Stomach (tissue), 9 donors: Measurements from ENCODE around the gene CD8B2. TPM values are rescaled to one million over a fixed set of nuclear protein-coding genes. Genes with fewer than 3 reads are reported as not detected.
"Not testable (repeated sequence)": the region's sequence is repeated elsewhere in the genome, so short reads cannot be mapped to it uniquely, and the experiment has no call there.

Source experiments
- DNase-seq, 2 donors: peaks; one replicate each; pipeline versions ENCODE4 v3.0.0 to v3.0.0-alpha.2; 2013 to 2019
- H3K27ac ChIP-seq, 5 donors: fragments of 200-600 bp in 4 of 5; sonication (generic) in 4 of 5; one replicate each; pipeline ENCODE4 v1.5.1; 2013 to 2019; ENCODE audit warnings: mild to moderate bottlenecking in 1 of 5, moderate library complexity in 1 of 5
- H3K27me3 ChIP-seq, 3 donors: fragments of 200-600 bp; sonication (generic); one replicate each; pipeline ENCODE4 v1.5.1; 2017 to 2019; ENCODE audit warnings: mixed run types in 1 of 3
- H3K36me3 ChIP-seq, 4 donors: fragments of 200-600 bp; sonication (generic); 1 replicate in 3 of 4; 2 replicates in 1 of 4; pipeline ENCODE4 v1.5.1; 2016 to 2019
- H3K4me1 ChIP-seq, 4 donors: fragments of 200-600 bp; sonication (generic); one replicate each; pipeline ENCODE4 v1.5.1; 2016 to 2019
- H3K4me3 ChIP-seq, 4 donors: fragments of 200-600 bp; sonication (generic) in 3 of 4; one replicate each; pipeline ENCODE4 v1.5.1; 2016 to 2019; ENCODE audit warnings: mild to moderate bottlenecking in 1 of 4
- H3K9me3 ChIP-seq, 4 donors: fragments of 200-600 bp; sonication (generic); one replicate each; pipeline ENCODE4 v1.5.1; 2016 to 2019
- EP300 ChIP-seq: sonication (generic); formaldehyde crosslinking; IDR thresholded peaks from one replicate; pipeline ENCODE4 v1.6.1; 2017; ENCODE audit warnings: antibody characterized with exemption
- POLR2A ChIP-seq, 4 donors: fragments of 450-650 bp; IDR thresholded peaks; one replicate each; pipeline ENCODE4 v1.6.1; 2016; ENCODE audit warnings: antibody characterized with exemption in 4 of 4, control low read depth in 2 of 4, mild to moderate bottlenecking in 1 of 4, moderate library complexity in 1 of 4
- POLR2AphosphoS5 ChIP-seq, 3 donors: sonication (generic); formaldehyde crosslinking; IDR thresholded peaks; one replicate each; pipeline ENCODE4 v1.6.1; 2016; ENCODE audit warnings: antibody characterized with exemption in 3 of 3
- WGBS, 5 donors: extraction: QIAGEN DNeasy Blood & Tissue Kit in 3 of 5; methylation state at CpG; one replicate each; pipeline versions ENCODE4 v1.1.5 to v1.1.7; 2013 to 2018; 5-methylcytosine and 5-hydroxymethylcytosine counted together
- intact Hi-C: fragments of 100-400 bp; cut with DNase I; formaldehyde crosslinking; loops from one replicate; pipeline ENCODE4 v1.15.1; 2023; ENCODE audit warnings: low total_unique reads
- polyA plus RNA-seq, 3 donors: library from polyadenylated mRNA; stranded (reverse); fragments of 200-250 nt; gene quantifications; one replicate each; pipeline ENCODE4 v1.2.3, GENCODE V29; 2013
- total RNA-seq, 5 donors: library from RNA; depleted of rRNA; stranded (reverse); fragments of >200 nt; gene quantifications; one replicate each; pipeline versions ENCODE4 v1.1.0 to v1.2.3, GENCODE V29; 2014 to 2016
- TF ChIP-seq, protein P1 (sequence below), 7 experiments: fragments of 450-650 bp in 4 of 7; fragments of 200-600 bp in 3 of 7; sonication (generic) in 3 of 7; IDR thresholded peaks; one replicate each; pipeline ENCODE4 v1.5.1; 2016 to 2019; ENCODE audit warnings: antibody characterized with exemption in 7 of 7, control low read depth in 2 of 7, mild to moderate bottlenecking in 1 of 7
- donor health status: healthy with polysubstance abuse.
- donor health status: Bipolar disorder and iron deficiency.
- donor health status: healthy.

CD8B2 gene
- total and polyA plus RNA-seq, 8 donors = 0.03 TPM; not detected in 7

DNA sequence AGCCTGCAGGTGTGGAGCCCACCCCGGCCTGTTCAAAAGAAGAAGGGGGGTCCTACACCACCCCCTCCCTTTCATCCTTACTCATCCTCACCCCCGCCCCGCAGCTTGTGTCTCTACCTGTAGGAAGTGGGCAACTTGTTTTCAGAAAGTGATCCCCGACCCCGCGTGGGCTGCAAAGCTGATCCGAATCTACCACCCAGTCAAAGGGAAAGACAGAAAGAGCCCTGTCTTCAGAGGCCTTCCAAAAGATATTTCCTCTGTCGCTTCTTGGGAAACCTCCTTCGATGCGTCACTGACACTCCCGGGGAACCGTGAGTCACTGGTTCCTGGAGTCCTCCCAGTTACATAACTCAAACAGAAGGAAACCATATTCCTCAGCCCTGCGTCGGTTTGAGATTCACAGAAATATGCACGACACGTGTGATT, 24.3 kb downstream of the CD8B2 start:
- TF ChIP-seq POLR2AphosphoS5 (IDR thresholded peaks at IDR 0.05) = peak in 1 of 3 donors; percentile 41
- H3K36me3 ChIP-seq, H3K9me3 ChIP-seq, H3K27ac ChIP-seq, H3K4me1 ChIP-seq, intact Hi-C loops, H3K27me3 ChIP-seq: not testable (repeated sequence)
- H3K4me3 ChIP-seq = peak overlapping the region in 1 of 4 donors; percentile 3
- peak; percentile 34 to 55 for DNase-seq
- WGBS, 5 donors = 42 to 71% (median 57%) methylated on average over 6 to 12 of the region's 16 CpGs

DNA sequence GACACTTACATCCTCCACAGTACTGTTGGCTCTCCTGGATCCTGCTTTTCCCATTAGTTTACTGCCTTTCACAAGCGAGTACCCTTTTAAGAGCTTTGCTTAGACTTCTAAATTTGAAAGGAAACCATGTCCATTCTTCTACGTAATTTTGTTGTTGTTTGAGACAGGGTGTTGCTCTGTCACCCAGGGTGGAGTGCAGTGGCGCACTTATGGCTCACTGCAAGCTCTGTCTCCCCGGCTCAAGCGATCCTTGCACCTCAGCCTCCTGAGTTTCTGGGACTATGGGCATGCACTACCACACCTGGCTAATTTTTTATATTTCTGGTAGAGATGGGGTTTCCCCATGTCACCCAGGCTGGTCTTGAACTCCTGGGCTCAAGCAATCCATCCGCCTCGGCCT, 24.8 kb downstream of the CD8B2 start:
- DNase-seq, H3K27ac ChIP-seq, H3K9me3 ChIP-seq, H3K36me3 ChIP-seq, intact Hi-C loops, H3K27me3 ChIP-seq, H3K4me1 ChIP-seq: not testable (repeated sequence)
- 82 to 94% (median 86%) methylated on average over 7 of the region's 7 CpGs for WGBS, 5 donors
- peak overlapping the region in 1 of 4 donors; percentile 3 for H3K4me3 ChIP-seq

DNA sequence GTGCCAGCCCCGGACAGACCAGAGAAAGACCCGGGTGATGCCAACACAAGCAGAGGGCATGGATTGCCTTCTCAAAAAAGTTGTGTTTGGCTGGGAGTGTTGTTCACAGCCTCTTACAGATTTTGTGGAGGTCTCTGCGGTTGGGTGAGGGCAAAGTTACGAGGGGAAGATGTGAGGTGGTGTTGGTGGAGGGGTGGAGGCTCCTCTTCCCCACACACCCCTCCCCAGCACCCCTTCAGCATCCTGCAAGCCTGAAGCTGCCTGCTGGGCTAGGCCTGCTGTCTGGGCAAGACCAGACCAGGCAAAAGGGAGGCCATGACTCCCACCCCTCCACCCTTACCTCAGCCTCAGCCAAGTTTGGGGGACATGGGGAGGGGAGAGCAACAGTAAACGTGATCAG, 26.2 kb downstream of the CD8B2 start:
- 86 to 100% (median 95%) methylated on average over 1 to 3 of the region's 5 CpGs; no CpG with 5 or more reads in 1 of the 5 donors for WGBS, 5 donors
- H3K27ac ChIP-seq, DNase-seq, H3K4me1 ChIP-seq, H3K9me3 ChIP-seq, intact Hi-C loops, H3K4me3 ChIP-seq, H3K27me3 ChIP-seq, H3K36me3 ChIP-seq: not testable (repeated sequence)

DNA sequence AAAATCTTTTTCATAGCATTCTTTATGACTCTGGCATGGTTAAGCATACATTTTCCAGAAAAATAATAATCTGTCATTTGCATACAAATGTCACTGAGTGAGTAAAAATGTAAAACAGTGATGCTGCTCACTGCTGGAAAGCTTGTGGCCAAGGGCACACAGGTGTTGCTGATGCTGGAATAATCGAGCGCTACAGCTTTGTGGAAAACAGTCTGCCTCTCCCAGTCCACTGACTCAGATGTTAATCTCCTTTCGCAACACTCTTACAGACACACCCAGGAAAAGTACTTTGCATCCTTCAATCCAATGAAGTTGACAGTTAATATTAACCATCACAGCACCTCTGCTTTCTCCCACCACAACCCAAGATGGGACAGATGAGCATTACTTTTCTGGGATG, 27.7 kb downstream of the CD8B2 start:
- H3K4me1 ChIP-seq, DNase-seq, H3K27ac ChIP-seq, H3K9me3 ChIP-seq, H3K4me3 ChIP-seq, H3K36me3 ChIP-seq, H3K27me3 ChIP-seq, intact Hi-C loops: not testable (repeated sequence)
- WGBS, 5 donors = 51 to 75% (median 66%) methylated on average over 3 of the region's 3 CpGs

DNA sequence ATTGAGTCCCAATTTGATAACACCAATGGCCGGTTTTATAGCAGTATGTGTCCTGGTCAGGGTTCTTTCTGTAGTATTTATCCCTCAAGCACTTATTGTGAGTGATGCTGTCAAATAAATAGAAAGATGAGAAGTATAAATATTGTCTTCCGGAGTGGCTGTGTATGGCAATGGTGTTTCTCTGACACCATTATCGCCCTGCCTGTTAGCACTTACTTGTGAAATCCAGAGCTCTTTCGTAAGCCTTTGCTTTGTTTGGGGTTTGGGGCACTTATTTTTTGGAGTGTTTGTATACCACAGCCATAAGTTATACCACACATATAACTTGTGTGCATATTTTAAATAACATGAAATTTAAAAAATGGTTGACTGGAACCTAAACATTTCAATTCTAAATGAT, 29.3 kb downstream of the CD8B2 start:
- intact Hi-C loops = no loop called here
- no peaks in the 10 kb centered on the region for H3K4me1 ChIP-seq
- no peak for TF ChIP-seq POLR2AphosphoS5 (IDR thresholded peaks at IDR 0.05)
- no peak for TF ChIP-seq EP300
- TF ChIP-seq, protein P1, sequence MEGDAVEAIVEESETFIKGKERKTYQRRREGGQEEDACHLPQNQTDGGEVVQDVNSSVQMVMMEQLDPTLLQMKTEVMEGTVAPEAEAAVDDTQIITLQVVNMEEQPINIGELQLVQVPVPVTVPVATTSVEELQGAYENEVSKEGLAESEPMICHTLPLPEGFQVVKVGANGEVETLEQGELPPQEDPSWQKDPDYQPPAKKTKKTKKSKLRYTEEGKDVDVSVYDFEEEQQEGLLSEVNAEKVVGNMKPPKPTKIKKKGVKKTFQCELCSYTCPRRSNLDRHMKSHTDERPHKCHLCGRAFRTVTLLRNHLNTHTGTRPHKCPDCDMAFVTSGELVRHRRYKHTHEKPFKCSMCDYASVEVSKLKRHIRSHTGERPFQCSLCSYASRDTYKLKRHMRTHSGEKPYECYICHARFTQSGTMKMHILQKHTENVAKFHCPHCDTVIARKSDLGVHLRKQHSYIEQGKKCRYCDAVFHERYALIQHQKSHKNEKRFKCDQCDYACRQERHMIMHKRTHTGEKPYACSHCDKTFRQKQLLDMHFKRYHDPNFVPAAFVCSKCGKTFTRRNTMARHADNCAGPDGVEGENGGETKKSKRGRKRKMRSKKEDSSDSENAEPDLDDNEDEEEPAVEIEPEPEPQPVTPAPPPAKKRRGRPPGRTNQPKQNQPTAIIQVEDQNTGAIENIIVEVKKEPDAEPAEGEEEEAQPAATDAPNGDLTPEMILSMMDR (IDR thresholded peaks at IDR 0.05) = no peak
- TF ChIP-seq POLR2A (IDR thresholded peaks at IDR 0.05) = no peak
- no peaks in the 10 kb centered on the region for H3K9me3 ChIP-seq
- H3K4me3 ChIP-seq = no peak overlapping the region
- WGBS, 5 donors = 71 to 86% (median 84%) methylated on average over 4 of the region's 4 CpGs
- H3K36me3 ChIP-seq = no peaks in the 10 kb centered on the region
- no peak overlapping the region for H3K27ac ChIP-seq
- no peak for DNase-seq
- no peaks in the 10 kb centered on the region for H3K27me3 ChIP-seq

DNA sequence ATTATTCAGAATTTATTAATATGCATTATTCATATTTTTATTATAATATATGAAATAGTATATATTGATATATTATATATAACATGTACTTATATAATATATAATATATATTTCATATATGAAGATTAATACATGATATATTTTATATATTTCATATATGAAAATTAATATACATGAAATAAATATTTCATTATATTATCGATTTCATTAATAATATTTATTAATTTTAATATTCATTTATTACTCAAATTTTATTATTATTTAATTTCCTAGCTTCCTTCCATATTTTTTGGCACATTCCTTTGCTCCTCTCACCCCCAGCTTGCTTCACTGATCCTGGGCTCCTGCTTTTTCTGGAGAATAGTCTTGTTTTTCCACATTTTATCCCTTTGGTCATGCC, 29.7 kb downstream of the CD8B2 start:
- TF ChIP-seq EP300 (no peak), POLR2AphosphoS5 (IDR thresholded peaks at IDR 0.05) (no peak), POLR2A (IDR thresholded peaks at IDR 0.05) (no peak)
- TF ChIP-seq, protein P1 (IDR thresholded peaks at IDR 0.05) = no peak
- Histone ChIP-seq H3K4me3 (no peak overlapping the region), H3K4me1 (no peaks in the 10 kb centered on the region), H3K27me3 (no peaks in the 10 kb centered on the region), H3K27ac (no peak overlapping the region), H3K9me3 (no peaks in the 10 kb centered on the region), H3K36me3 (no peaks in the 10 kb centered on the region)
- DNase-seq = no peak
- WGBS, 5 donors = 90 to 98% (median 95%) methylated on average over 1 of the region's 1 CpG
- intact Hi-C loops = no loop called here

DNA sequence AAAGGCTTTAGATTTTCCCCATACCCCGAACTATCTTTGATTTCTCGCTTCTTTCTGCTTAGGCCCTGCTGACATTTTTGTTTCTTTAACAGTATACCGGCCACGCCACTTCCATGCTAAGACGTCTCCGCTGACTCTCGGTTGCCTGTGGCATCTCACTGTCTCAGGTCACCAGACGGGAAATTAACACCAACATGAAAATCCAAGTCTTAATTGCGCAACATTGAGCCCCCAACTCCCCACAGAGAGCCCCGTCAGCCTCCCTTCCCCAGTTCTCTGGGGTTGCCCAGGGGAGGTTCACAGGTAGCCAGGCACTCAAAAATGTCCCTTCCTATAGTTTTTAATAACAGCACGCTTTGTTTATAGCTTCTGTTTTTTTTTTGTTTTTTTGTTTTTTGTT, 30.2 kb downstream of the CD8B2 start:
- Histone ChIP-seq H3K36me3 (no peaks in the 10 kb centered on the region), H3K9me3 (no peaks in the 10 kb centered on the region), H3K4me1 (no peaks in the 10 kb centered on the region), H3K4me3 (no peak overlapping the region), H3K27ac (no peak overlapping the region), H3K27me3 (no peaks in the 10 kb centered on the region)
- intact Hi-C loops = no loop called here
- TF ChIP-seq POLR2AphosphoS5 (IDR thresholded peaks at IDR 0.05) = no peak
- TF ChIP-seq, protein P1 (IDR thresholded peaks at IDR 0.05) = no peak
- TF ChIP-seq POLR2A (IDR thresholded peaks at IDR 0.05) = no peak
- TF ChIP-seq EP300 = no peak
- no peak for DNase-seq
- WGBS, 5 donors = 93 to 96% (median 94%) methylated on average over 11 of the region's 11 CpGs
